22Rv1 (cell line): ENCODE results near the gene RTN4RL1.

ENCODE experiments used
- H3K27ac ChIP-seq: fragments of 450-650 bp; 2 replicates; pipeline ENCODE4 v1.5.1; 2017
- CTCF ChIP-seq: fragments of 450-650 bp; IDR thresholded peaks from 2 replicates; pipeline ENCODE4 v1.5.1; 2017; ENCODE audit warnings: mild to moderate bottlenecking
- ZFX ChIP-seq: fragments of 450-650 bp; IDR thresholded peaks from 2 replicates; pipeline ENCODE4 v1.6.1; 2017; ENCODE audit warnings: antibody characterized with exemption, borderline replicate concordance

The RTN4RL1 gene

GRCh38 chr17:2019723-2020122, 5.4 kb downstream of the RTN4RL1 start:
- TF ChIP-seq ZFX (no peak), CTCF (no peak)
- H3K27ac ChIP-seq: no peak overlapping the region

- TF ChIP-seq ZFX (no peak), CTCF (no peak)
- H3K27ac ChIP-seq: no peak overlapping the region
These were observed 6.2 kb downstream of the RTN4RL1 start for GRCh38 chr17:2018716-2019510.

- no peak overlapping the region for H3K27ac ChIP-seq
- no peak for TF ChIP-seq ZFX
- TF ChIP-seq CTCF: no peak
These were observed 7.7 kb downstream of the RTN4RL1 start for GRCh38 chr17:2017274-2017941.

- no peak overlapping the region for H3K27ac ChIP-seq
- TF ChIP-seq CTCF: no peak
- TF ChIP-seq ZFX: no peak
These were observed 8.6 kb downstream of the RTN4RL1 start for GRCh38 chr17:2016494-2016893.

GRCh38 chr17:2015314-2015713, 9.8 kb downstream of the RTN4RL1 start:
- no peak overlapping the region for H3K27ac ChIP-seq
- TF ChIP-seq CTCF: no peak
- no peak for TF ChIP-seq ZFX

- no peak overlapping the region for H3K27ac ChIP-seq
- TF ChIP-seq CTCF (no peak), ZFX (no peak)
These were observed 11.2 kb downstream of the RTN4RL1 start for GRCh38 chr17:2013994-2014317.

- peak overlapping the region; percentile 89 for H3K27ac ChIP-seq
These were observed 11.7 kb downstream of the RTN4RL1 start for GRCh38 chr17:2013220-2013993.
